Measurements from ENCODE around the gene ST13. TPM values are rescaled to one million over a fixed set of nuclear protein-coding genes. Genes with fewer than 3 reads are reported as not detected.
A peak's percentile ranks its signal among the peaks of the same experiment; 100 is the strongest.

Gene ST13
- total and polyA plus RNA-seq, 4 donors, result 82.3 to 112 (median 91.1) TPM

DNA sequence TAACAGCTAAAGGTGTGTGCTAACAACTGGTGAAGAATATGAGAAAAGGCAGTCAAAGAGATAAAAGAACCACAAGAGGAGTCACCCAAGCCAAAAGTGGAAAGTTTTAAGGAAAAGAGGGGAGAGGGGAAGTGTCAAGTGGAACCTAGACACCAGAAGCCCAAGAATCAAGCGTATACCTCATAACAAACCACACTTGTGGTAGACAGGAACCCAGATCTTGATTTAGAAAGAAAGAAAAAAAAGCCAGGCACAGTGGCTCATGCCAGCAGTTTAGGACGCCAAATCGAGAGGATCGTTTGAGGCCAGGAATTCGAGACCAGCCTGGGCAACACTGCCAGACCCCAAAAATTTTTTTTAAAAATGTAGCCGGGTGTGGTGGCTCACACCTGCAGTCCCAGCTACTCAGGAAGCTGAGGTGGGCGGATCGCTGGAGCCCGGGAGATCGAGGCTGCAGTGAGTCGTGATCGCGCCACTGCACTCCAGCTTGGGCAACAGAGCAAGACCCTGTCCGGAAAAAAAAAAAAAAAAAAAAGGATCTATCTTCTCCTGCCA lies 38.2 kb downstream of the ST13 start:
- peak overlapping the region; percentile 66 to 94 (median 87) for H3K4me3 ChIP-seq (ENCODE audit: low read depth in 1 of 3, low read length in 3 of 3)
- H3K9ac ChIP-seq (ENCODE audit: low read depth in 1 of 2, low read length in 2 of 2), result peak overlapping the region in 1 of 2 donors; percentile 61
- peaks cover 0 to 5% (median 3%) of the 10 kb centered on the region in 4 donors for H3K36me3 ChIP-seq (ENCODE audit: control insufficient read depth in 4 of 4, insufficient read depth in 3 of 4, low read depth in 1 of 4, low read length in 3 of 4)
- no peaks in the 10 kb centered on the region for H3K9me3 ChIP-seq (ENCODE audit: control insufficient read depth in 4 of 4, low read length in 3 of 4)
- H3K27me3 ChIP-seq (ENCODE audit: control insufficient read depth in 4 of 4, insufficient read depth in 4 of 4, low read length in 3 of 4), result no peaks in the 10 kb centered on the region
- H3K4me1 ChIP-seq (ENCODE audit: control insufficient read depth in 4 of 4, insufficient read depth in 4 of 4, low read length in 3 of 4), result peaks cover 3 to 27% (median 18%) of the 10 kb centered on the region in 4 donors
- TF ChIP-seq, protein P1, sequence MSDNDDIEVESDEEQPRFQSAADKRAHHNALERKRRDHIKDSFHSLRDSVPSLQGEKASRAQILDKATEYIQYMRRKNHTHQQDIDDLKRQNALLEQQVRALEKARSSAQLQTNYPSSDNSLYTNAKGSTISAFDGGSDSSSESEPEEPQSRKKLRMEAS (IDR thresholded peaks at IDR 0.05), result no peak
- TF ChIP-seq NR2F2 (IDR thresholded peaks at IDR 0.05) (no peak), EGR1 (IDR thresholded peaks at IDR 0.05; ENCODE audit: low read depth in 2 of 2) (no peak), YY1 (IDR thresholded peaks at IDR 0.05) (no peak), HNF4G (IDR thresholded peaks at IDR 0.05) (no peak), HNF4A (conservative IDR thresholded peaks at IDR 0.05) (no peak)
- no peak for DNase-seq (ENCODE audit: low spot score)
- H3K27ac ChIP-seq (ENCODE audit: low read depth in 1 of 2, low read length in 2 of 2), result no peak overlapping the region
- 17% methylated on average over 14 of the region's 14 CpGs for WGBS

DNA sequence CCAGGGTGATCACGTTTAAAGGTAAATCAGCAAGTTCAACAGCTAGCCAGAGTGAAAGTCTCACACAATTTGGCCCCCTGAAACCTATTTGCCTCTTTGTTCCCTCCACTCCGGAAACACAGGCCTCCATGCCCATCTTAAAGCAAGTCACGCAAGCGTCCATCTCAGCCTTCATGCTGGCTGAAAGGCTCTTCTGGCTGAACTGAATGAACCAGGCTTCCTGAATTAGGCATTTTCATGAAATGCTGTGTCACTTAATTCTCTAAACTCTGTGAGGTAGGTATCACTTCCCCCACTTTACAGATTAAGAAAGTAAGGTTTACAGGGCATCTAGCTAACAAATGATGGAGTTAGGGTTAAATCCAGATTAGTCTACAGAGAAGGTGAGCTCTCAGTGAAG lies 38.7 kb downstream of the ST13 start:
- H3K9me3 ChIP-seq (ENCODE audit: control insufficient read depth in 4 of 4, low read length in 3 of 4), result no peaks in the 10 kb centered on the region
- WGBS, result 93% methylated on average over 4 of the region's 4 CpGs
- H3K27ac ChIP-seq (ENCODE audit: low read depth in 1 of 2, low read length in 2 of 2), result no peak overlapping the region
- H3K36me3 ChIP-seq (ENCODE audit: control insufficient read depth in 4 of 4, insufficient read depth in 3 of 4, low read depth in 1 of 4, low read length in 3 of 4), result peaks cover 0 to 2% (median under 1%) of the 10 kb centered on the region in 4 donors
- no peak overlapping the region for H3K9ac ChIP-seq (ENCODE audit: low read depth in 1 of 2, low read length in 2 of 2)
- H3K27me3 ChIP-seq (ENCODE audit: control insufficient read depth in 4 of 4, insufficient read depth in 4 of 4, low read length in 3 of 4), result no peaks in the 10 kb centered on the region
- DNase-seq (ENCODE audit: low spot score), result no peak
- peaks cover 3 to 27% (median 18%) of the 10 kb centered on the region in 4 donors for H3K4me1 ChIP-seq (ENCODE audit: control insufficient read depth in 4 of 4, insufficient read depth in 4 of 4, low read length in 3 of 4)
- TF ChIP-seq FOXA1 (IDR thresholded peaks at IDR 0.05) (no peak), JUND (IDR thresholded peaks at IDR 0.05) (no peak), FOXA2 (IDR thresholded peaks at IDR 0.05) (no peak)
- H3K4me3 ChIP-seq (ENCODE audit: low read depth in 1 of 3, low read length in 3 of 3), result no peak overlapping the region

DNA sequence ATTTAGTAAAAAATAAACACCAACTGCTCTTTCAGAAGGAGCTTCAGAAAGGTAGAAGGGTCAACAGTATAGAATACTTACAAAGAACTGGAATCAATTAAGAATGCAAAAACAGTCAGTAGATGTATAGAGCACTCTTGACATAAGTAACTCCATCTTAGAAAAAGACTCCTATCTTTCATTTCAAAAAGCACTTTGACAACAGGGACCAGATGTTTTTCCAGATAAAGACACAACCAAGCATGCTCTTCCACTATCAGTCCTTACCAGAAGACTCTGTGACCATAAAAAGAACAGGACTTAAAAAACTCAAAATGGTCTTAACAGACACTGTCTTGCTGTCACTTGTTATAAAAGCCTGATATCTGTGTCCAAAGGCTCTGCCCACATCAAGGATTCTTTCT lies 42.5 kb downstream of the ST13 start:
- no peak overlapping the region for H3K4me3 ChIP-seq (ENCODE audit: low read depth in 1 of 3, low read length in 3 of 3)
- no peaks in the 10 kb centered on the region for H3K27me3 ChIP-seq (ENCODE audit: control insufficient read depth in 4 of 4, insufficient read depth in 4 of 4, low read length in 3 of 4)
- H3K4me1 ChIP-seq (ENCODE audit: control insufficient read depth in 4 of 4, insufficient read depth in 4 of 4, low read length in 3 of 4), result peaks cover 3 to 13% (median 8%) of the 10 kb centered on the region in 4 donors
- DNase-seq (ENCODE audit: low spot score), result no peak
- H3K27ac ChIP-seq (ENCODE audit: low read depth in 1 of 2, low read length in 2 of 2), result no peak overlapping the region
- TF ChIP-seq RXRA (IDR thresholded peaks at IDR 0.05) (no peak), NR2F2 (IDR thresholded peaks at IDR 0.05) (no peak), GABPA (IDR thresholded peaks at IDR 0.05 in 1 of 2, conservative IDR thresholded peaks at IDR 0.05 in 1 of 2) (no peak), HNF4A (conservative IDR thresholded peaks at IDR 0.05) (no peak), JUND (IDR thresholded peaks at IDR 0.05) (no peak), TAF1 (conservative IDR thresholded peaks at IDR 0.05) (no peak), YY1 (IDR thresholded peaks at IDR 0.05) (no peak), RAD21 (IDR thresholded peaks at IDR 0.05) (no peak), EGR1 (IDR thresholded peaks at IDR 0.05; ENCODE audit: low read depth in 2 of 2) (no peak)
- TF ChIP-seq, protein P1 (IDR thresholded peaks at IDR 0.05), result no peak
- TF ChIP-seq, protein P2, sequence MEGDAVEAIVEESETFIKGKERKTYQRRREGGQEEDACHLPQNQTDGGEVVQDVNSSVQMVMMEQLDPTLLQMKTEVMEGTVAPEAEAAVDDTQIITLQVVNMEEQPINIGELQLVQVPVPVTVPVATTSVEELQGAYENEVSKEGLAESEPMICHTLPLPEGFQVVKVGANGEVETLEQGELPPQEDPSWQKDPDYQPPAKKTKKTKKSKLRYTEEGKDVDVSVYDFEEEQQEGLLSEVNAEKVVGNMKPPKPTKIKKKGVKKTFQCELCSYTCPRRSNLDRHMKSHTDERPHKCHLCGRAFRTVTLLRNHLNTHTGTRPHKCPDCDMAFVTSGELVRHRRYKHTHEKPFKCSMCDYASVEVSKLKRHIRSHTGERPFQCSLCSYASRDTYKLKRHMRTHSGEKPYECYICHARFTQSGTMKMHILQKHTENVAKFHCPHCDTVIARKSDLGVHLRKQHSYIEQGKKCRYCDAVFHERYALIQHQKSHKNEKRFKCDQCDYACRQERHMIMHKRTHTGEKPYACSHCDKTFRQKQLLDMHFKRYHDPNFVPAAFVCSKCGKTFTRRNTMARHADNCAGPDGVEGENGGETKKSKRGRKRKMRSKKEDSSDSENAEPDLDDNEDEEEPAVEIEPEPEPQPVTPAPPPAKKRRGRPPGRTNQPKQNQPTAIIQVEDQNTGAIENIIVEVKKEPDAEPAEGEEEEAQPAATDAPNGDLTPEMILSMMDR (IDR thresholded peaks at IDR 0.05; ENCODE audit: low read depth, low read length, missing input control), result no peak
- TF ChIP-seq, protein P3, sequence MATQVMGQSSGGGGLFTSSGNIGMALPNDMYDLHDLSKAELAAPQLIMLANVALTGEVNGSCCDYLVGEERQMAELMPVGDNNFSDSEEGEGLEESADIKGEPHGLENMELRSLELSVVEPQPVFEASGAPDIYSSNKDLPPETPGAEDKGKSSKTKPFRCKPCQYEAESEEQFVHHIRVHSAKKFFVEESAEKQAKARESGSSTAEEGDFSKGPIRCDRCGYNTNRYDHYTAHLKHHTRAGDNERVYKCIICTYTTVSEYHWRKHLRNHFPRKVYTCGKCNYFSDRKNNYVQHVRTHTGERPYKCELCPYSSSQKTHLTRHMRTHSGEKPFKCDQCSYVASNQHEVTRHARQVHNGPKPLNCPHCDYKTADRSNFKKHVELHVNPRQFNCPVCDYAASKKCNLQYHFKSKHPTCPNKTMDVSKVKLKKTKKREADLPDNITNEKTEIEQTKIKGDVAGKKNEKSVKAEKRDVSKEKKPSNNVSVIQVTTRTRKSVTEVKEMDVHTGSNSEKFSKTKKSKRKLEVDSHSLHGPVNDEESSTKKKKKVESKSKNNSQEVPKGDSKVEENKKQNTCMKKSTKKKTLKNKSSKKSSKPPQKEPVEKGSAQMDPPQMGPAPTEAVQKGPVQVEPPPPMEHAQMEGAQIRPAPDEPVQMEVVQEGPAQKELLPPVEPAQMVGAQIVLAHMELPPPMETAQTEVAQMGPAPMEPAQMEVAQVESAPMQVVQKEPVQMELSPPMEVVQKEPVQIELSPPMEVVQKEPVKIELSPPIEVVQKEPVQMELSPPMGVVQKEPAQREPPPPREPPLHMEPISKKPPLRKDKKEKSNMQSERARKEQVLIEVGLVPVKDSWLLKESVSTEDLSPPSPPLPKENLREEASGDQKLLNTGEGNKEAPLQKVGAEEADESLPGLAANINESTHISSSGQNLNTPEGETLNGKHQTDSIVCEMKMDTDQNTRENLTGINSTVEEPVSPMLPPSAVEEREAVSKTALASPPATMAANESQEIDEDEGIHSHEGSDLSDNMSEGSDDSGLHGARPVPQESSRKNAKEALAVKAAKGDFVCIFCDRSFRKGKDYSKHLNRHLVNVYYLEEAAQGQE (IDR thresholded peaks at IDR 0.05), result no peak
- no peak overlapping the region for H3K9ac ChIP-seq (ENCODE audit: low read depth in 1 of 2, low read length in 2 of 2)
- peaks cover 0 to 2% (median under 1%) of the 10 kb centered on the region in 4 donors for H3K36me3 ChIP-seq (ENCODE audit: control insufficient read depth in 4 of 4, insufficient read depth in 3 of 4, low read depth in 1 of 4, low read length in 3 of 4)
- H3K9me3 ChIP-seq (ENCODE audit: control insufficient read depth in 4 of 4, low read length in 3 of 4), result no peaks in the 10 kb centered on the region
